Activated CD4-positive, alpha-beta memory T cell treated with anti-CD3 and anti-CD28 coated beads for 36 hours (primary cell): ENCODE data around the gene CUX1. TPM values are rescaled to one million over a fixed set of nuclear protein-coding genes. Genes with fewer than 3 reads are reported as not detected.
"Not testable (repeated sequence)": the region's sequence is repeated elsewhere in the genome, so short reads cannot be mapped to it uniquely, and the experiment has no call there.

Experiments
- CTCF ChIA-PET: fragments of 350-600 bp; sonication (Branson Sonifier 250); formaldehyde crosslinking; loops from one replicate; lab custom pipeline; 2021; ENCODE audit warnings: antibody characterized with exemption, inconsistent platforms; lab: Charles Lee
- POLR2A ChIA-PET: fragments of 350-600 bp; sonication (Branson Sonifier 250); formaldehyde crosslinking; loops from one replicate; lab custom pipeline; 2021; ENCODE audit warnings: antibody characterized with exemption; lab: Charles Lee
- DNase-seq: peaks from one replicate; pipeline ENCODE4 v3.0.0-alpha.2; 2020
- H3K27ac Mint-ChIP-seq: one replicate; pipeline ENCODE4 v1.8.0; 2021; ENCODE audit warnings: mixed read lengths
- H3K27me3 Mint-ChIP-seq: one replicate; pipeline ENCODE4 v1.8.0; 2021; ENCODE audit warnings: mixed read lengths
- H3K36me3 Mint-ChIP-seq: one replicate; pipeline ENCODE4 v1.8.0; 2021; ENCODE audit warnings: mixed read lengths
- H3K4me1 Mint-ChIP-seq: one replicate; pipeline ENCODE4 v1.8.0; 2021; ENCODE audit warnings: low read depth, mixed read lengths
- H3K4me3 Mint-ChIP-seq: one replicate; pipeline ENCODE4 v1.8.0; 2021; ENCODE audit warnings: mild to moderate bottlenecking, mixed read lengths
- H3K9me3 Mint-ChIP-seq: one replicate; pipeline ENCODE4 v1.8.0; 2021; ENCODE audit warnings: mixed read lengths
- intact Hi-C: fragments of 100-400 bp; cut with micrococcal nuclease; formaldehyde crosslinking; loops from one replicate; pipeline ENCODE4 v1.15.1; 2023
- total RNA-seq, 2 experiments: library from RNA; stranded (reverse); gene quantifications; one replicate each; pipeline ENCODE4 v1.2.3, GENCODE V29; 2021

Gene CUX1
- total RNA-seq, 2 experiments from 2014 or later, result 25.1 TPM

DNA sequence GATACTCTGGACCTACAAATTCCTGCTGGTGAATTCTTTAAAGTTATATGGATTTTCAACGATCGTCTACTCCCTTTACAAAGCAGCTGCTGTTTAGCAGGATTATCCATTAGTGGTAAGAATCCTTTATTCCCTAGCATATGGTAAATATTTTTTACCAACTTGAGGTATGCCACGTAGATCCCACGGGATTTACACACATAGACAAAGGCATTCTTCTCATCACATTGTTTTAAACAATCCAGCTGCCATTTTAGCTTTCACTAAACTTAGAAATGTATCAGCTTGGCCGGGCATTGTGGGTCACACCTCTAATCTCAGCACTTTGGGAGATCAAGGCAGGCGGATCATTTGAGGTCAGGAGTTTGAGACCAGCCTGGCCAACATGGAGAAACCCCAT lies 321.2 kb downstream of the CUX1 start:
- intact Hi-C loops, result no loop called here
- H3K4me3 Mint-ChIP-seq, result no peak overlapping the region
- CTCF ChIA-PET, result no interaction called here

DNA sequence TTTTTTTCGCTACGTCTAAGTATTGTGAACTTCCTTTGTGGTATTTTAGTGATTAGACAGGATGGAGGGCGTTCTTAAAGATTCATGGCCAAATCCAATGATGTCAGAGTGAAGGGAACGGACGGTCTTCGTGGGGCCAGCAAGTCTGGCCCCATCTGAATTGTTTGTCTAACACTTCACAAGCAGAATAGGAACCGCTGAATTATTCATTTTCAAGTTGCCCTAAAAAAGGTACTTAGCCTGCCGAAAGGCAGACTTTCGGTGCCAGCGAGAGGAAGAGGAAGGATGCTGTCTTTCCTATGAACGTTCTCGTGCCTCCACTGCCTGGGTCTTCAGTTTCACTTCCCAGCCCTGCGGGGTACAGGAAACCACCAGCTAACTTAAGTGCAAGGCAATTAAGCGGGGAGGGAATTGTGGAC lies 323.5 kb downstream of the CUX1 start:
- Mint-ChIP-seq H3K27ac (no peak overlapping the region), H3K27me3 (no peaks in the 10 kb centered on the region), H3K4me3 (peak overlapping the region; percentile 12), H3K4me1 (peaks cover 8% of the 10 kb centered on the region), H3K36me3 (no peaks in the 10 kb centered on the region), H3K9me3 (no peaks in the 10 kb centered on the region)
- POLR2A ChIA-PET, result no interaction called here
- CTCF ChIA-PET, result interaction anchor here (0.7 kb wide), 1 partner anchor 634 kb away, joined by 3 read pairs; no protein-coding TSS in a partner anchor
- peak; percentile 15 for DNase-seq
- intact Hi-C loops, result no loop called here

More for the DNA sequence above, 321.2 kb downstream of the CUX1 start:
- H3K27ac Mint-ChIP-seq, result no peak overlapping the region
- POLR2A ChIA-PET, result no interaction called here
- H3K9me3 Mint-ChIP-seq, result no peaks in the 10 kb centered on the region
- H3K36me3 Mint-ChIP-seq, result no peaks in the 10 kb centered on the region
- no peak for DNase-seq
- peaks cover 8% of the 10 kb centered on the region for H3K4me1 Mint-ChIP-seq
- H3K27me3 Mint-ChIP-seq, result no peaks in the 10 kb centered on the region

DNA sequence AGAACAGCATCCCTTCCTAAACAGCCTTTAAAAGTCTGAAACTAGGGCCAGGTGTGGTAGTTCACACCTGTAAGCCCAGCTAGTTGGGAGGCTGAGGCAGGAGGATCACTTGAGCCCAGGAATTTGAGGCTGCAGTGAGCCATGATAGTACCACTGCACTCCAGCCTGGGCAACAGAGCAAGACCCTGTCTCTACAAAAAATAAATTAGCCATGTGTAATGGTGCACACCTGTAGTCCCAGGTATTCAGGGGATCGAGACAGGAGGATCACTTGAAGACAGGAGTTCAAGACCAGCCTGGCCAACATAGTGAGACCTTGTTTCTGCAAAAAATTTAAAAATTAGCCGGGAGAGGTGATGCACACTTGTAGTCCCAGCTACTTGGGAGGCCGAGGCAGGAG lies 325.0 kb downstream of the CUX1 start:
- H3K4me3 Mint-ChIP-seq, CTCF ChIA-PET, H3K9me3 Mint-ChIP-seq, DNase-seq, H3K36me3 Mint-ChIP-seq, H3K27ac Mint-ChIP-seq, POLR2A ChIA-PET, H3K27me3 Mint-ChIP-seq, intact Hi-C loops, H3K4me1 Mint-ChIP-seq: not testable (repeated sequence)

DNA sequence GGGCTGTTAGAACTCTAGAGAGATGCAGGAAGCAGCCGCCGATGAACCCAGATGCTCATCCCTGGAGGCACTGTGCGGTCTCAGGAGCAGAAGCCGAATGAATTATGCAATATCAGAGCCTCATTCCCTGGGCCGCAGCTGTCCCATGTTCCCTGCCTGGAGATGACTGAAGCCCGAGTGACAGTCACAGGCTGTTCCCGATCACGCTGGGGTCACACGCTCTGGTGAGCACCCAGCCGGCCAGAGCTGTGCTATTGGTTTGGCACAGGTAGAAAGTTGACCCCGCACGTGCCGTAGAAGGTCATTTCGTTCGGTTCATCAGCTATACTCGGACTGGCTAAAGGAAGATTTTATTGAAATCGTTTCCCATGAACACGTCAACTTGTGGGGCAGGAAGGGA lies 328.7 kb downstream of the CUX1 start:
- DNase-seq, result no peak
- ChIA-PET POLR2A (no interaction called here), CTCF (no interaction called here)
- Mint-ChIP-seq H3K4me3 (no peak overlapping the region), H3K9me3 (no peaks in the 10 kb centered on the region), H3K4me1 (peaks cover 3% of the 10 kb centered on the region), H3K27ac (no peak overlapping the region), H3K36me3 (no peaks in the 10 kb centered on the region), H3K27me3 (no peaks in the 10 kb centered on the region)
- intact Hi-C loops, result no loop called here

- ChIA-PET POLR2A (interaction anchor here (0.9 kb wide), 1 partner anchor 30 kb away, joined by 3 read pairs; no protein-coding TSS in a partner anchor), CTCF (no interaction called here)
- no peak overlapping the region for H3K27ac Mint-ChIP-seq
- H3K4me3 Mint-ChIP-seq, result no peak overlapping the region
- no peaks in the 10 kb centered on the region for H3K9me3 Mint-ChIP-seq
- no peak for DNase-seq
- no peaks in the 10 kb centered on the region for H3K27me3 Mint-ChIP-seq
- H3K36me3 Mint-ChIP-seq, result no peaks in the 10 kb centered on the region
- no peaks in the 10 kb centered on the region for H3K4me1 Mint-ChIP-seq
- intact Hi-C loops, result no loop called here
These were observed 329.6 kb downstream of the CUX1 start for GRCh38 chr7:102147008-102147407.

- CTCF ChIA-PET, result no interaction called here
- H3K4me1 Mint-ChIP-seq, result no peaks in the 10 kb centered on the region
- H3K27ac Mint-ChIP-seq, result no peak overlapping the region
- no peaks in the 10 kb centered on the region for H3K36me3 Mint-ChIP-seq
- H3K4me3 Mint-ChIP-seq, result no peak overlapping the region
- no peaks in the 10 kb centered on the region for H3K9me3 Mint-ChIP-seq
- DNase-seq, result no peak
- POLR2A ChIA-PET, result no interaction called here
- intact Hi-C loops, result no loop called here
- H3K27me3 Mint-ChIP-seq, result no peaks in the 10 kb centered on the region
These were observed 331.4 kb downstream of the CUX1 start for GRCh38 chr7:102148799-102149198.

- H3K27me3 Mint-ChIP-seq, result no peaks in the 10 kb centered on the region
- H3K27ac Mint-ChIP-seq, result no peak overlapping the region
- POLR2A ChIA-PET, result no interaction called here
- no peaks in the 10 kb centered on the region for H3K36me3 Mint-ChIP-seq
- no peaks in the 10 kb centered on the region for H3K9me3 Mint-ChIP-seq
- intact Hi-C loops, result no loop called here
- no peaks in the 10 kb centered on the region for H3K4me1 Mint-ChIP-seq
- no peak for DNase-seq
- H3K4me3 Mint-ChIP-seq, result no peak overlapping the region
- CTCF ChIA-PET, result no interaction called here
These were observed 332.0 kb downstream of the CUX1 start for GRCh38 chr7:102149416-102149815.

DNA sequence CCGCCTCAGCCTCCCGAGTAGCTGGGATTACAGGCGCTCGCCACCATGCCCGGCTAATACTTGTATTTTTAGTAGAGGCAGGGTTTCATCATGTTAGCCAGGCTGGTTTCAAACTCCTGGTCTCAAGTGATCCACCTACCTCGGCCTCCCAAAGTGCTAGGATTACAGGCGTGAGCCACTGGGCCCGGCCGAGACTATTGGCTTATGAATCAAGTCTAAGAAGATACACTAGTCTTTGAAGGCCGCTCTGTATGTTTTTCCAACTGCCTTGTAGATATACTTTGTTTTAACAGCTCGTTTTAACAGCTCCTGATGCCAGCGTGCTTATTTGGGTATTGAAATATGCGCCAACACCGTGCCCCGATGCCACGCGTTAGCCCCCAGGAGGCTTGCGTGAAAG lies 332.8 kb downstream of the CUX1 start:
- H3K9me3 Mint-ChIP-seq, result no peaks in the 10 kb centered on the region
- ChIA-PET CTCF (no interaction called here), POLR2A (no interaction called here)
- no peak for DNase-seq
- H3K4me1 Mint-ChIP-seq, result no peaks in the 10 kb centered on the region
- H3K4me3 Mint-ChIP-seq, result no peak overlapping the region
- H3K36me3 Mint-ChIP-seq, result no peaks in the 10 kb centered on the region
- no peaks in the 10 kb centered on the region for H3K27me3 Mint-ChIP-seq
- no peak overlapping the region for H3K27ac Mint-ChIP-seq
- intact Hi-C loops, result no loop called here

DNA sequence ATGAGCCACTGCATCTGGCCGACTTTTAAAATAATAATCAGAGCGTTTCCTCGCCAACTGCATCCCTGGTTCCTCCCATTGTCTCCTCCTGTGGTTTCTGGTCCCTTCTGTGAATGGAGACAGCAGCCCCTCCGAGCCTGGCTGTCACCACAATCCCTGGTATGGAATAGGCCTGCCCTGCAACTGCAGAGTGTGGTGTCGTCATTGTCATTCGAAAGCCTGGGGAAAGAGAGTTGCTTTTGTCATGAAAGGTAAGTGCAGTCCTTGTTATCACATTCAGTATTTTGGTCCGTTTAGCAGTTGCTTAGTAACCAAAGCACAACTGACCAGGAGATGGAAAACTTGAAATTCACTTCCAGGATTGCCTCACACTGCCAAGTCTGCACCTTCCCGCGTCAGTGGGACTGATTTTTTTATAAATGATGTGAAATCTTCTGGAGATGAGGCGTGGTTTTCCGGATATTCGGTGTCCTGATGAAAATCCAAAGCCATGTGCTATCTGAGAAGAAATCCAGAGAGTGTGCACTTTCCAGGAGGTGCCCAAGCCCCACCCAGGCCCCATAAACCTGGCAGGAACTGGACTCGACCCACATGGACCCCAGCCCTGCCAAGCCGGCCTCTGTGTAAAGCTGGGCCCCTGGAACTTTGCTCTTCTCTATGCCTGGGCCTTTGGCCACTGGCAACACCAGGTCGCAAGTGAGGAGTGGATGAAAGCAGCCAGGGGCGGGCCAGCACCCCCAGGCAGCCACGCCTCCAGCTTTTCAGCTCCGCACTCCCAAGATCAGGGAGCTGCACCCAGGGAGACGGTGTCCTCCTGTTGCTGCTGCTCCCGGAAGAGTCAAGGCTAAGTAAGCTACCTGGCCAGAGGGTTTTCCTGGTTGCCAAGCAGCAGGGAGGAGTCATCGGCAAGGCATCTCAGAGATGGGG lies 335.5 kb downstream of the CUX1 start:
- ChIA-PET POLR2A (no interaction called here), CTCF (interaction anchor here (1.1 kb wide), 1 partner anchor 13 kb away, joined by 3 read pairs; no protein-coding TSS in a partner anchor)
- no peaks in the 10 kb centered on the region for H3K27me3 Mint-ChIP-seq
- no peaks in the 10 kb centered on the region for H3K36me3 Mint-ChIP-seq
- no peaks in the 10 kb centered on the region for H3K4me1 Mint-ChIP-seq
- DNase-seq, result no peak
- H3K4me3 Mint-ChIP-seq, result no peak overlapping the region
- no peaks in the 10 kb centered on the region for H3K9me3 Mint-ChIP-seq
- intact Hi-C loops, result no loop called here
- no peak overlapping the region for H3K27ac Mint-ChIP-seq

DNA sequence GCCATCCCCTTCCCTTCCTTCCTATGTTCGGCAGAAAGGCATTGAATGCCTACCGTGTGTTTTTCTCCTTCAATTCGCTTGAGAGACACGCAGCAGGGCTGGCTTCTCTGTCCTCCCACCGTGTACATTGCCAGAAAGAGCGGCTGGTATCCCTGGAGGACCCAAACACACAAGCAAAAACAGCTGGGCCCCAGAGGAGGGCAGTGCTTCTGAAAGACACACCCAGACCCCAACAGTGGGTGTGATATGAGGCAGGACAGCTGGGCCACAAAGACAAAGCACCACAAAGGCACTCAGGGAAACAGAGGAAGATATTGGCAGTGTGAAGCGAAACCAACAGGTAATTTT lies 336.1 kb downstream of the CUX1 start:
- intact Hi-C loops, result no loop called here
- Mint-ChIP-seq H3K27ac (no peak overlapping the region), H3K4me1 (no peaks in the 10 kb centered on the region), H3K9me3 (no peaks in the 10 kb centered on the region), H3K27me3 (no peaks in the 10 kb centered on the region), H3K36me3 (no peaks in the 10 kb centered on the region), H3K4me3 (no peak overlapping the region)
- ChIA-PET CTCF (no interaction called here), POLR2A (no interaction called here)
- DNase-seq, result no peak

- no peak for DNase-seq
- no peaks in the 10 kb centered on the region for H3K36me3 Mint-ChIP-seq
- no peaks in the 10 kb centered on the region for H3K27me3 Mint-ChIP-seq
- H3K4me1 Mint-ChIP-seq, result no peaks in the 10 kb centered on the region
- no peaks in the 10 kb centered on the region for H3K9me3 Mint-ChIP-seq
- H3K27ac Mint-ChIP-seq, result no peak overlapping the region
- CTCF ChIA-PET, result no interaction called here
- intact Hi-C loops, result no loop called here
- POLR2A ChIA-PET, result no interaction called here
- H3K4me3 Mint-ChIP-seq, result no peak overlapping the region
These were observed 337.0 kb downstream of the CUX1 start for GRCh38 chr7:102154425-102154824.

- H3K9me3 Mint-ChIP-seq, result no peaks in the 10 kb centered on the region
- H3K27ac Mint-ChIP-seq, result no peak overlapping the region
- H3K4me3 Mint-ChIP-seq, result no peak overlapping the region
- intact Hi-C loops, result no loop called here
- H3K36me3 Mint-ChIP-seq, result no peaks in the 10 kb centered on the region
- ChIA-PET POLR2A (interaction anchor here (0.6 kb wide), 1 partner anchor 566 kb away, joined by 3 read pairs; no protein-coding TSS in a partner anchor), CTCF (no interaction called here)
- no peaks in the 10 kb centered on the region for H3K4me1 Mint-ChIP-seq
- DNase-seq, result no peak
- no peaks in the 10 kb centered on the region for H3K27me3 Mint-ChIP-seq
These were observed 338.5 kb downstream of the CUX1 start for GRCh38 chr7:102155821-102156441.
